ENCODE data around the gene NEK6.

The NEK6 gene

DNA sequence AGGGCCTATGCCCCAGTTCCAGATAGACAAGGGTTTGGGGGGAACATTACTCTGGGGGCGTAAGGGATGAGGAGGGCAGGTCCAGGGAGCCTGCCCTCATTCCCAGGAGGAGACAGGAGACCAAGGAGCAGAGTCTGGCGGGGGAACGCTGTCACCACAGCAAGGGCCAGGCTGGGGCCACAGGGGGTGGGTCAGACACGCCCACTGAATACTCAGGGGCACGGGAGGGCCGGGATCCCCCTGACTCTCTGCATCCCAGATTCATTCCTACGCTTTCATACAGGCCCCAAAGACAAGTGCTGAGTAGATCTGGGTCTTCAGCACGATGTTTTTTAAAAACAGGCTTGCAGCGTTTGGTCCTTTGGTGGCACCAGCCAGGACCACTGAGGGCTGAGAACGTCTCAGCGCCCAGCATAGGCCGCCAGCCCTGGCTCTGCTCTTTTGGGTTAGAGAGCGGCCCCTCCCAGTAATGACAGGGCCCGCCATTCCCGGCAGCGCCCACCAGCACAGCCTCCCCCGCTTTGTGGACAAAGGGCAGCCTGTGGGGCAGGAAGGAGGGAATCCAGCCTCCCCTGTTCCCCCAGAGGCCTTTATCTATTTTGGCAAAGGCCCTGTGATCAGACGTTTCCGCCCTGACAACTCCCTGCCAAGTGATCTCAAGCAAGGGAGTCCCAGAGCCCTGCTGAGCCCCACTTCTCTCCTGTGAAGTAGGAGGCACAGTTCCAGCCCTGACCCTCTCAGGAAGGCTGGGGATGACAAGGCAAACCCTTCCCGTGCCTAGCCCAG is 24.9 kb downstream of the NEK6 start:
- DNase-seq = no peak

DNA sequence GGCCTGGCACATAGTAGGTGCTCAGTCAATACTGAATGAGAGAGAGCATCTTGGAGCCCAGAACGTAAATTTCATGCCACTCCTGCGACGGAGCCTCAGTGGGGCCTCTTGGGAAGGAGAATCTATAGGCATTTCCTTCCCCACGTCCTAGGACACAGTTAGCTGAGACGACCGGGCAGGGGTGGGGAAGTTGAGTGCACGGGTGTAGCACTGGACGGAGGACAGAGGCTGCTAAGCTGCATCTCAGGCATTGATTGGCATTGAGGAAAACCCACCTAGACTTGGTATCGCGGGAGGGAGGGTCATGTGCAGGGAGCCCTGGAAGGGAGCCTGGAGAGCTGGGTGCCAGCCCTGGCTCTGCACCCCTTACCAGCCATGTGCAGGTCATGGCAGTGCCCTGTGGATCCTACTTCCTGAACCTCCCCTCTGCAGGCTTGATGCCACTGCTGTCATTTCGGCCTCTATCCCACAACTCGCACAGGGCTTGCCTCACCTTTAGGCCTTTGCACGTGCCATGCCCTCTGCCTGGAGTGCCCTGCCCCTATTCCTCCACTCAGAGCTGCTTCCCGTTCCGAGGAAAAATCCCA is 25.6 kb downstream of the NEK6 start:
- DNase-seq = no peak

DNA sequence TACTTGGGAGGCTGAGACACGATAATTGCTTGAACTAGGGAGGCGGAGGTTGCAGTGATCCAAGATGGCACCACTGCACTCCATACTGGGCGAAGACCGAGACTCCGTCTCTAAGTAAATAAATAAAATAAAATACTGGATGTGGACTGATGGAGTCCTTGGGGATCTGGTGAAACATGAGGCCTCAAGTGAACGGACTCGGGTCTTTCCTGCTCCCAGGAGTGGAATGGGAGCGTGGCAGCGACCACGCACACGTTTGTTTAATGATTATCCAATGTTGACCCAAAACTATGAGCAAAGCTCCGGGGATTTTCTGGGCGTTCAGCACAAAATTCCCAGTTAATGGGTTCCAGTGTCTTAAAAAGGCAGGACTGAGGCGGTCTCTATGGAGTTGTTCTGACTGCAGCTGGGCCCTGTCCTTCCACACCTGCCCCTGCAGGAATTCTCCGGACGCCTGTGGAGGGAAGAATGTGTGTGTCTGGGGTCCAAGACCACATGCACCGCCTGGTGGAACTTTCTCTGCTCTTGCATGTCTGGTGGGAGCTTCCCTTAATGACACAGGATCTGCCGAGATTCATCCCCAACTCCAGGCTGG is 26.6 kb downstream of the NEK6 start:
- DNase-seq = no peak

DNA sequence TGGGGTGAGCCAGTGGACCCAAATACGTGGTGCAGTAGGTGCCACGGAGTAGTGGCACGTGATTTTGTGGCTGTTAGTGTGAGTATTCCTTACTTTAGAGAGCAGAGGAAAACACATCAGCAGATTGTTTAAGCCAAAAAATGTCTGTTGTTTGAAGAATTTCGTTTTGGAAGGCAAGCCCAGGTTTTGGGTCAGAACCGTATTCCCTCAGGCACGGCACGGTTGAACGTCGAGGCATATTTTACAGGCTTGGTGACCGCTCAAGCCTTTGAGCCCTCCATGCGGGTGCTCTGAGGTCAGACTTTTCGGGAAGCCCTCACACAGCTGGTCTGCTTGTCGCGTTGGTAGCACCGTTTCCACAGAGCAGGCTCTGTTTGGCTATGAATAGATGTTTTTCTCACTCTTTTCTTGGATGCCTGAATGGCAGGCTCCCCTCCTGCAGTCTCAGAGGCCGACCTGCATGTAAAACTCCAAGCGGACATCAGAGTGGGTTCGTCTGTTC is 27.2 kb downstream of the NEK6 start:
- DNase-seq = no peak

DNA sequence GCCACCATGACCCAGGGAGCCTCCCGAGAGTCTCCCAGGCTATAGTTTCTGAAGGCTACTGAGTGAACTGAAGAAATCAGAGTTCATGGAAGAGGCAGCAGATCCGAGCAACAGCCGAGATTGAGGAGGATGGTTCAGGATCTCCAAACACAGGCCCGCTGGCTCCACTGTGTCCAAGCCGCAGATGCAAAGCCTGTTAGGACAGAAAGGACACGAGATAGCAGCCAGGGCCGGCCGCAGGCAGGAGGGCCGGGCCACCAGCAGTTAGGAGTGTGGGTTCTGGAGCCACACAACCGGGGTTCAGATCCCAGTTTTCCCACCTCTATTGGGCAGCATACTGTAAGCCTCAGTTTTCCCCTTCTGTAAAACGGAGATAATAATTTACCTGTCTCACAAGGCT is 27.7 kb downstream of the NEK6 start:
- DNase-seq = no peak

DNA sequence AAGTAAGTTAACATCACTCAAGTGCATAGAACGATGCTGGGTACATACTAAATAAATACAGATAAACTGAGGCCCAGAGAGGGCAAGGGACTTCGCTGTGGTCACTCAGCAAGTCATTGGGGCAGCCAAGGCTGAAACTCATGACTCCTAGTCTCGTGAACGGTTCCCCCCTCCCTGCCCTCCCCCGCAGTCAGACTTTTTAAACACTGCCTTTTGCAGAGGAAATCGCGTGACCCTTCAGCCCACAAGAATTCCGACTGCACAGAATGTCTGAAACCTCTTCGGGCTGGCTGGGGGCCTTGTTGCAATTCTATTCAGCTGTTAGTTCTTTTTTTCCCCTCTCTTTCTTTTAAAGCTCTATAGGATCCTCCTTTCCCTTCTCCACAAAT is 28.1 kb downstream of the NEK6 start:
- DNase-seq = peak; percentile 20

DNA sequence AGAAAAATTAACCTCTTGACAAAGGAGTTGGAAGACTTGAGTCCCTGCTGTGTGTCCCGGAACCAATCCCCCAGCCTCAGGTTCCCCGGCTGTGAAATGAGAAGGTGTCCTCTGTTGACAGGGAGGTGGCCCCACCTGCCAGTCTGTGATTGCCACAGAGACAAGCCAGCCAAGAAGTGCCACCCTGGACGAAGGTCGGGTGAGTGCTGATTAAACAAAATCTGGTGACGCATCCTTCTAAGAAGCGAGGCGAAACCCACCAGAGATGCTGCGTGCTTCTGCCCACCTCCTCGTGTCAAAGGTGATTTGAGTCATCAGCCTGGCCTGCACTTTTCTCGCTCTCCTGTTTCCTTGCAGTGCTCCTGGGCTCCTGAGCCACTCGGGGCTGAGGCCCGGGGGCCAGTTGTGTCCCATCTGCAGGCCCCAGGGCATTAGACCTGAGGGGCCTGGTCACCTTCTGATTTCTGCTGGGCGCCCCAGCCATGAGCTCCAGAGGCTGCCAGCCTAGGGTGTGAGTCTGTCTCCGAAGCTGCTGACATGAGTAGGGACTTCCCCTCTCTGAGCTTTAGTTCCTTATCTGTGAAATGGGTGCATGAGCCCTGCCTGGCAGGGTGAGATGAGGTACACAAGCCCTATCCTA is 28.7 kb downstream of the NEK6 start:
- DNase-seq = peak; percentile 52

DNA sequence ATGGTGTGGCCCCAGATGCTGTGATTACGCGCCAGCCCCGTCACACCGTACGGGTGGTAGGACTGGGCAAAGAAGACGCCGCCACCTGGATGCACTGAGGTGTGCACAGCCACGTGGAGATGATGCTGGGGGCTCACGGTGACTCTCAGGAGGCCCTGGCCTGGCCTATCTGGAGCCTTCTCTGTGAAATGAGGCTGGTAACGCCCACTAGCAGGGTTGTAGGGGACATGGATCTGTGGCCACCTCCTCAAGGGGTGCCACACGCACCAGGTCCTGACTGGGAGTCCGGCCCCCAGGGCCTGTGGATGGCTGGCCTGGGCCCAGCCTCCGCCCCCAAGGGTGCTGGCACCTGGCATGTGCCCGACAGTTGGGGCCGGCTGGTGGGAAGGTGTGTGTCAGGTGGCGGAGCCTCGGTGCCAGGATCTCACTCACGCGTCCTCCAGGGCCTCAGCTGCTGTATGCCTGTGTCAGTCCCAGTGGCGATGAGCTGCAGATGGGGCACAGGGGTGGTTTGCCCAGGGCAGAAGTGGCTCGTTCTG is 32.4 kb downstream of the NEK6 start:
- DNase-seq = no peak

DNA sequence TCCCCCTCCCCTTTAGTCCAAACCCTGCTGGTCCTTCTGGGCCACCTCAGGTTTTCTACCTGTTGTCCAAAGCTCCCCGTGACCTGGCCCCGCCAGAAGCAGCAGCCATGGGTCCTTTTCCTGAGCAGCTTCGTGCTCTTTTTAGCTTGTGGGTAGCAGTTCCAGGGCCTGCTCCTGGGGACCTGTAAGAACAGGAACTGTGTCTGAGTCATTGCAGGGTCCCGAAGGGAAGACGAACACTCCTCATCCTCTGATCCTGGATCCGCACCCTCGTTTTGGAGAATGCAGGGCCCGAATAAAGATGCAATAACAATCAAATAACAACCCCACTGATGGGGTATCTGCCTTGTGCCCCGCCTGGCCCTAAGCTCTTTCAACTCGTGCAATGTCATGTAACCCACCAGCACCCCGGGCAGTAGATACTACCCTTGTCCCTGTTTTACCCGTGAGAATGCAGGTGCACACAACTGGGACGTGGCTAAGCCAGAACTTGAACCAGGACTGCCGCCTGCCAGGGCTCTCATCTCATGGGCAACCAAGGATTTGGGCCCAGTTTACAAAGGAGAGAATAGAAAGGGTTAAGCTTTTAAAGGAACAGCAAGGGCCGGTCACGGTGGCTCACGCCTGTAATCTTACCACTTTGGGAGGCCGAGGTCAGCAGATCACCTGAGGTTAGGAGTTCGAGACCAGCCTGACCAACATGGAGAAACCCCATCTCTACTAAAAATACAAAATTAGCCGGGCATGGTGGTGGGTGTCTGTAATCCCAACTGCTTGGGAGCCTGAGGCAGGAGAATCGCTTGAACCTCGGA is 33.2 kb downstream of the NEK6 start:
- no peak for DNase-seq

DNA sequence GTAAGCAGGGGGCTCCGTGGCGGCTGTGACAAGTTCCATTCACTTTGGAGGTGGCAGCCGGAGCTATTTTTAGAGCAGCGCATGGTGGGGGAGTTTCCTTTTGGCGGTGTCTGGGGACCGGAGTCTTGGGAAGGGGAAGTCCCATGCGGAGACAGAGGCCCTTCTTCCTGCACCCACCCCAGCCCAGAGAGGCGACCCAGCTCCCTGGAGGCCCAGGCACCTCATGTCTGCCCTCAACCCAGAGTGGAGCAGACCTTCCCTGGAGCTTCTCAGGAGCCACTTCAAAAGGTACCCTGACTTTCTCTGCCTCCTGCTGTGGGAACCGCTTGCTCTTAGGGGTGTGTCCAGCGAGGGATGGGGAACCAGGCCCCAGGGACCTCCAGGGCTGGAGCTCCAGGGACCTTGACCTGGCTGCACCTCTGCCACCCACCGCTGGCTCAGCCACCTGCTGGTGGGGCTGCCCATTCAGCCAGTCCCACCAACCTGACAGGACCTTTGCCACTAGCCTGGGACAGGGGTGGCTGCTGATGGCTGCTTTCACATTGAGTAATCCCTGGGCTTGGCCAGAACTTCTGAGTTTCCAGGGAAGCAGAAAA is 34.1 kb downstream of the NEK6 start:
- no peak for DNase-seq

DNA sequence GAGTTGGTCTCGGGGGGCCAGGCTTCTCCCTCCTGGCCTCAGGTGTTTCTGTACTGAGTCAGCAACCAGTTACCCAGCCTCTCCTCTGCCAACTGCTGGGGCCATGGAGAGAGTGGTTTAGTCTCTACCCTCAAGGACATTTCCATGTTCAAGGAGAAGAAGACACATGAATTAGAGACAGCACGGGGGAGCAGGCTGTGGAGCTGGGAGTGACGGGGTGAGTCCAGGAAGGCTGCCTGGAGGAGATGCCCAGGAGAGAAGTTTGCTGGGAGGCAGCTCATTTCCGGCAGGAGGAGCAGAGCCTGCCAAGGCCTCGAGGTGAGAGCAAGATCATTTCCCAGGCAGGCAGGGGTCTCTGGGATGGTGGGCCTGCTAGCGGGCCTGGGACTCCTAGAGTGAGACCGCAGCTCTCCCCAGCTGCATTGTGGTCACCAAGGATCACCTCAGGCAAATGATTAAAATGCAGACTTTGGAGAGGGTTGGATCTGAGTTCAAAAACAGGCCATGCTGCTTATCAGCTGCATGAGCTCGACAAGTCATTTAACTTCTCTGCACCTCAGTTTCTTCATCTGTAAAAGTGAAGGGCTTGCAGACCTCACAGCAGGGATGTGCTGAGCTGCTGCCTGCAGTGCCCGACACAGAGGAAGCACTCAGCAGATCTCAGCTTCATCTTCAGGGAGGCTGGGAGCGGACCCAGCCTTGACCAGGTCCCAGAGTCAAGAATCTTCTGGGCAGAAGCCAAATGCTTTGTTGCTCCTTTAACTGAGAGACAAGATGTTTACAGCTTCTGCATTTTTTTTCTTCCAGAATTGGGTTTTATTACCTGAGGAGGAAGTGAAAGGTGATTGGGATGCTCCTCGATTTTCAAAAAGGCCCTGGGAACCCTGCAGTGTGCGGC is 35.2 kb downstream of the NEK6 start:
- DNase-seq = no peak

DNA sequence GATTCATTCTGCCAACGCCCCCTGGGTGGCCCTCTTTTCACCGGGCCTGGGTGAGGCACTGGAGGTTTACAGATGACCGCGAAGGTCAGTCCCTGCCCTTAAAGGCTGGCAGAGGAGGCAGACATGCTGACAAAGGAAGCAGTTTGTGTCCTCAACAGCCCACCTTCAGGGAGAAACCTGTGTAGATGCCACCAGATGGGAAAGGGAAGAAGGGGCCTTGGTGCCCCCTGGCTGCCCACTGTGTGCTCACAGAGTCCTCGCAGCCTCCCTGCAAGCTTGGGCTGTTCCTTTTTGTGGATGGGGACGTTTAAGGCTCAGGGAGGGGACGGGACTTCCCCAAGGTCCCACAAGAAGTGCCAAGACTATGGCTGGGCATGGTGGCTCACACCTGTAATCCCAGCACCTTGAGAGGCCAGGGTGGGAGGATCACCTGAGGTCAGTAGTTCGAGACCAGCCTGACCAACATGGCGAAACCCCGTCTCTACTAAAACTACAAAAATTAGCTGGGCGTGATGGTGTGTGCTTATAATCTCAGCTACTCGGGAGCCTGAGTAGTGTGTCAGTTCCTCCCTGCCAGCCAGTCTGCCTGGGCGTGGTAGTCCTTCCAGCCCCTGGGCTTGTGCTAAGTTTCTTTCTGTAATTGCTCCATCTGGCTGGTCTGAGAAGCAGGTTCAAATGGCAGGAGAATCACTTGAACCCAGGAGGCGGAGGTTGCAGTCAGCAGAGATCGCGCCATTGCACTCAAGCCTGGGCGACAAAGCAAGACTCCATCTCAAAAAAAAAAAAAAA is 36.2 kb downstream of the NEK6 start:
- no peak for DNase-seq

DNA sequence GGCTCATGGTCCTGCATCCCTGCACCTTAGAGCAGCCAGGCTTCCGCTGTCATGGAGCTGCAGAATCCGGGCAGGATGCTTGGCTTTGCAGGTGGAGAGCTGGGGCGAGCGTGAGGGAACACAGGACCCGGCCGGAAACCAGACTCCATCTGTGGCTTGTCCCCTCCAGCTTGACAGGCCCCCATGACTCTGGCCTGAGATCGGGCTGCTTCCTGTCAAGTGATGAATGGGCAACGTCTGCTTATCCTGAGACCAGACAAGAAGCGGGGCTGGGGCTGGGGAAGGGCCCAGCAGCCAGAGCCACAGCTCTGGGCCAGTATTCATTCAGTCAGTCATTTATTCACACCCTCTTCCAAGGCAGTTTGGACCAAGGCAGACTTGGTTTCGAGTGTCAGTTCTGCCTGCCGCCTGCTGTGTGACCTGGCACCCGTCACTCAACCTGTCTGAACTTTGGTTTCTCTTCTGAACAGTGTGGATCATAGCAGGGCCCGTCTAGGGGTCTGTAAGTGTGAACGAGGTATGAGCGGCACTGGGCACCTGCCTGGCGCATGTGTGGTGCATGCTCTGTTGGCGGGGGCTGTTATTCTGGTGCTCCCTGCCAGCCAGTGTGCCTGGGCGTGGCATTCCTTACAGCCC is 37.5 kb downstream of the NEK6 start:
- DNase-seq = no peak

DNA sequence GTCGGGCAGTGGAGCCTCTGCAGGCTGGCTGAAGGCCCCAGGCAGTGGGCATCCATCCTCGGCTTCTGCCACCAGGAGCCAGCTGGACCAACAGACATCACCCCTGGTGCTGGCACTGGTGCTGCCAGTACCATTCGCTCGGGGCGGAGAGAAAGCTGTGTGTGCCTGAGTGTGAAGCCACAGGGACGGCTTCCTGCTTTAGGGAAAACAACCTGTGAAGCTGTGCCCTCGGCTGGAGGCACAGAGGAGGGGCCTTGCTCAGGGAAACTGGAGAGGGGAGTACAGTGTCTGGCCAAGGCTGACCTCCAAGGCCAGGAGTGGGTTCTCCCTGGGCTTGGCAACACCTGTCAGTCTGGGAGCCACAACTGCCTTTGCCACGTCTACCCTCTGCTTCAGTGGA is 38.3 kb downstream of the NEK6 start:
- DNase-seq = no peak

DNA sequence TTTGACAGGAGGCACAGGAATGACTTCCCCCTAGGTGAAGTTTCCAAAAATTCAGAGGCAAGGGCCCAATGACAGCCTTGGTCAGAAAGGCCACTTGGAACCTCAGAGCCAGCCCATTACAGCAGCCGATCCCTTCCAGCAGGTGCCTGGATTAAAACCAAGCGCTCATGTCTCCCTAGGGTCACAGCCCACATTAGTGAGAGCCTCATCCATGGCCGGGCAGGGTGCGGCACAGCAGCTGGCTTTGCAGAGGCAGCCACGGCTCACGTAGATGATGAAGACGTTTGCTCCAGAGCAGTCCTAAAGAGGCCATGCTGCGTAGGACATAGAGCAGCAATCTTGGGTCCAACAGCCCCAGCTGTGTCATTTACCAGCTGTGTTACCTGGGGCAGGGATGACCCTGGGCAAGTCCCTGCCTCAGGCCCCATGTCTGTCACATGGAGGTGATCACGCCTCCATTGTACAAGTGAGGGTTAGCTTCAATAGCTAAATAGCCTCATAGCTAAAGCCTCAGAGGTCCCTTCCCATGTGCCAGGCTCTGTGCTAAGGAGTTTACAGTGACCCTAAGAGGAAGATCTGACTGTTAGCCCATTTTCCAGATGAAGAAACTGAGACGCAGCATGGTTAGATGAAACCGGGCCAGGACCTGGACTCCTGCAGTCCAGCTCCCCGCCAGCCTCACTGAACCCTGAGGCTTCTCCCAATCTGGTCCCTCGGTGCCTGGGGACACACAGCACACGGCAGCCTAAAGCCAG is 39.2 kb downstream of the NEK6 start:
- no peak for DNase-seq

DNA sequence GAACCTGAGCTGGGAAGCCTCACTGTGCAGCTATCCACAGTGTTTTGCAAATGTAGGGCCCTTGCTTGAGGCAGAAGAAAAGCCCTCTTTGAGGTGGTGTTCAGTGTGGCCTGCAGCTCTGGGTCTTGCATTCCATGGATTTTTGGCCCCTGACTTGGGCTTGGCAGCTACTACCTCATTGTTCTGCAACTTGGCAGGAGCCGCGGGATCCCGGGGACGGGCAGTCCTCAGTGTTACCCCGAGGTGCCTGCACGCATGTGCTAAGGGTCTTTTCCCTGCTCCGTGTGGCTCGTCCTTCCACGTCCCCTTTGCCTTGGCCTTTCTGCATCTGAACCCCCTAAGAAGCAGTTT is 39.8 kb downstream of the NEK6 start:
- DNase-seq = no peak

DNA sequence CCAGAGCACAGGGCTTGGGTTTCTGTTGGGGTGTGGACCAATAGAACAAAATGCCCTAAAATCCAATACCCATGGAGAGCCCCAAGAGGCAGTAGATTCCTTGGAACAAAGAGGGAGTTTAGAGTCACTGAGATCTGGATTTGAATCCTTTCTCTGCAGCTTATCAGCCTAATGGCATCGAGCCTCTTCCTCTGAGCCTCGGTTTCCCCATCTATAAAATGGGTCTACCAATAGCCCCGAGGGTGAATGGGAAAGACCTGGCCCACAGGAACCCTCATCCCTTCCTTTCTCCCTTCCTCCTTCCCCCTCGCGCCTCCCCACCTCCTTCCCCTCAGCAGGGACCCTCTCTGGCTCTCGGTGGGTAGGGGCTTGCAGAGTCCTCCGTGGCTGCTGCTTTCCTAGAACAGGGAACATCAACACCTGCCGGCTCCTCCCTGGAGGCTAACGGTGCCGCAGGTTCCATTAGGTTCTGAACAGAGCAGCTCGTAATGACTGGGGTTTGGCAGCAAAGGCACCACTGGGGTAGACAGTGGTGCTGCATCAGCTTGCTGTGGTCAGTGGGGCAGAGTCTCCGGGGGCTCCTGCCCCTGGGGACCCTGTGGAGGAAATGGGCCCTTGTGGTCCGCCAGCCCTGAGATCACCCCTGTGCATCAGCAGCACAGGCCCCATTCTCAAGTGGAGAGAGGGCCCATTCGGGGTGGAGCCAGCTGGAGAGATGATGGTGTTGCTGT is 40.3 kb downstream of the NEK6 start:
- no peak for DNase-seq

DNA sequence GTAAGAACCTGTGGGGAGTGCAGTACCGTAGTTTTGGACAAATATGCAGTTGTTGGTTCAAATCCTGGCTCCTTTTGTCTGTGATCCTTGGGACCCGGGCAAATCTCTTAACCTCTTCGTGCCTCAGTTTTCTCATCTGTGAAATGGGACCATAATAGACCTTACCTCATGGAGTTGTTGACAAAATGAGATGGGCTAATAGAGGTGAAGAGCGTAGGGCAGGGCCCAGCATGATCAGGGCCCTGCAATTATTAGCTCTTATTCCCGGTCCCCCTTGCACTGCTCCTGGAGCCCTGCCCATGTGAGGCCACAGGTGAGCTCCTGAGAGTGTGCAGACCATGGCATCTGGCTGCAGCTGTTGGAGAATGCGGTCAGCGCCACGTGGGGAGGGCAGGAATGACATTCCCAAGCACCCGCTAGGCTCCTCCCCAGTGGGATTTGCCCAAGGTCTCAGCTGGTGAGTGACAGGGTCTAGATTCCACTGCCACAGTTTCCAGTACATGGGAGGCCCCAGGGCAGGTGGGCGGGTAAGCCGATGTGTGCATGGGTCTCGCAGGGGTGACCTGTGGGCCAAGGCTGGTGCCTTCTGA is 41.0 kb downstream of the NEK6 start:
- DNase-seq = no peak

Measured in CD4-positive, alpha-beta T cell treated with Interleukin-4 for 4 hours (primary cell).